ENCODE measurements around the gene UBASH3A.

The UBASH3A gene

GRCh38 chr21:42478504-42478903 is 74.8 kb downstream of the UBASH3A start:
- Histone ChIP-seq H3K27ac (ENCODE audit: low read depth, low read length) (no peak overlapping the region), H3K27me3 (ENCODE audit: control insufficient read depth in 1 of 2, insufficient read depth in 2 of 2, low read length in 2 of 2) (no peaks in the 10 kb centered on the region), H3K4me3 (ENCODE audit: low read depth in 1 of 2, low read length in 2 of 2) (no peak overlapping the region), H3K4me1 (ENCODE audit: insufficient read depth, low read length) (no peaks in the 10 kb centered on the region), H3K36me3 (ENCODE audit: insufficient read depth, low read length) (no peaks in the 10 kb centered on the region), H3K9me3 (ENCODE audit: low read length) (no peaks in the 10 kb centered on the region), H3K9ac (ENCODE audit: low read length) (no peak overlapping the region)

DNA sequence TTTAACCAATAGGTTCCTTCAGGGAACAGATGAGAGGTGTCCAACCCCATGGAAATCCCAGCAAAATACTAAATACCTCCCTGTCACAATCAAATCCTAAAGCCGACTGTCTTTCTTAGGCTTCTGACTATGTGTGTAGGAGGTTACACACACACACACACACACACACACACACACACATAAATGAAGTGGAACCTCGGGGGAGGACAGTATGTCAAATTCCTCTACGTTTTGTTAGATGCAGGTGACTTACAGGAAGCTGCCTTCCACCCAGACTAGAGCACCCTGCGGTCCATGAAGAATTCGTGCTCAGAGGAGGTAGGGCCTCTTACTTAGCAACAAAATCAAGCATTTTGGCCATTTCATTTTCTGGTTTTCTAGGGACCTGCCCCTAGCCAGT is 75.9 kb downstream of the UBASH3A start:
- H3K27me3 ChIP-seq (ENCODE audit: control insufficient read depth in 1 of 2, insufficient read depth in 2 of 2, low read length in 2 of 2) = no peaks in the 10 kb centered on the region
- no peak overlapping the region for H3K4me3 ChIP-seq (ENCODE audit: low read depth in 1 of 2, low read length in 2 of 2)
- no peaks in the 10 kb centered on the region for H3K9me3 ChIP-seq (ENCODE audit: low read length)
- H3K9ac ChIP-seq (ENCODE audit: low read length) = no peak overlapping the region
- H3K27ac ChIP-seq (ENCODE audit: low read depth, low read length) = no peak overlapping the region
- no peaks in the 10 kb centered on the region for H3K36me3 ChIP-seq (ENCODE audit: insufficient read depth, low read length)
- H3K4me1 ChIP-seq (ENCODE audit: insufficient read depth, low read length) = no peaks in the 10 kb centered on the region

DNA sequence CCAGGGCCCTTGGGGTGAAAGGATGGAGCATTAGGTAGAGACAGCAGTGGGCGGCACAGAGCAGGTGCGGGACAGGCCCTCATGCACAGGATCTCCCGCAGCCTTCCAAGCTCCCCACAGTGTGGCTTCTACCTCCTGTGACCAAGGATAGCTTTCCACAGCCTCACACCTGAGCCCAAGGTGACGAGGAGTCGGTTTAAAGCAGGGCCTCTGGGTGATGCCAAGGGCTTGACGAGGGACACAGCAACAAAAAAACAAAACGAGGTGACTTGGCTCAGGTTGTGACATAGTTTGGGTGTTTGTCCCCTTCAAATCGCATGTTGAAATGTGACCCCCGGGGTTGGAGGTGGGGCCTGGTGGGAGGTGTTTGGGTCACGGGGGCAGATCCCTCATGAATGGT is 77.0 kb downstream of the UBASH3A start:
- H3K4me1 ChIP-seq (ENCODE audit: insufficient read depth, low read length) = no peaks in the 10 kb centered on the region
- no peaks in the 10 kb centered on the region for H3K9me3 ChIP-seq (ENCODE audit: low read length)
- no peak overlapping the region for H3K9ac ChIP-seq (ENCODE audit: low read length)
- no peak overlapping the region for H3K27ac ChIP-seq (ENCODE audit: low read depth, low read length)
- no peak overlapping the region for H3K4me3 ChIP-seq (ENCODE audit: low read depth in 1 of 2, low read length in 2 of 2)
- H3K36me3 ChIP-seq (ENCODE audit: insufficient read depth, low read length) = no peaks in the 10 kb centered on the region
- no peaks in the 10 kb centered on the region for H3K27me3 ChIP-seq (ENCODE audit: control insufficient read depth in 1 of 2, insufficient read depth in 2 of 2, low read length in 2 of 2)

DNA sequence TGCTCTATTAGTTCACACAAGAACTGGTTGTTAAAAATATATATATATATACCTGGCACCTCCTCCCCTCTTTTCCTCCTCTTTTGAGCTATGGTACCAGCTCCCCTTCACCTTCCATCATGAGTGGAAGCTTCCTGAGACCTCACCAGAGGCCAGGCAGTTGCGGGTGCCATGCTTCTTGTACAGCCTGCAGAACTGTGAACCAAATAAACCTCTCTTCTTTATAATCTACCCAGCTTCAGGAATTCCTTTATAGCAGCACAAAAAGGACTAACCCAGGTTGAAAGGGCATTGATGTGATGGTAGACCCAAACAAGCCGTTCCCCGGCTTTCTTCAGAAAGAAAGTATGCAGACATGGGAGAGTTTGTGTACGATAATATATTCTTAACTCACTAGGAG is 77.5 kb downstream of the UBASH3A start:
- H3K27me3 ChIP-seq (ENCODE audit: control insufficient read depth in 1 of 2, insufficient read depth in 2 of 2, low read length in 2 of 2) = no peaks in the 10 kb centered on the region
- no peak overlapping the region for H3K27ac ChIP-seq (ENCODE audit: low read depth, low read length)
- H3K4me3 ChIP-seq (ENCODE audit: low read depth in 1 of 2, low read length in 2 of 2) = no peak overlapping the region
- H3K9me3 ChIP-seq (ENCODE audit: low read length) = no peaks in the 10 kb centered on the region
- no peaks in the 10 kb centered on the region for H3K4me1 ChIP-seq (ENCODE audit: insufficient read depth, low read length)
- no peaks in the 10 kb centered on the region for H3K36me3 ChIP-seq (ENCODE audit: insufficient read depth, low read length)
- H3K9ac ChIP-seq (ENCODE audit: low read length) = no peak overlapping the region

- Histone ChIP-seq H3K27me3 (ENCODE audit: control insufficient read depth in 1 of 2, insufficient read depth in 2 of 2, low read length in 2 of 2) (no peaks in the 10 kb centered on the region), H3K36me3 (ENCODE audit: insufficient read depth, low read length) (no peaks in the 10 kb centered on the region), H3K4me3 (ENCODE audit: low read depth in 1 of 2, low read length in 2 of 2) (no peak overlapping the region), H3K27ac (ENCODE audit: low read depth, low read length) (no peak overlapping the region), H3K9me3 (ENCODE audit: low read length) (no peaks in the 10 kb centered on the region), H3K9ac (ENCODE audit: low read length) (no peak overlapping the region), H3K4me1 (ENCODE audit: insufficient read depth, low read length) (no peaks in the 10 kb centered on the region)
These were observed 81.3 kb downstream of the UBASH3A start for GRCh38 chr21:42484966-42485365.

GRCh38 chr21:42486072-42486471 is 82.4 kb downstream of the UBASH3A start:
- no peak overlapping the region for H3K4me3 ChIP-seq (ENCODE audit: low read depth in 1 of 2, low read length in 2 of 2)
- no peaks in the 10 kb centered on the region for H3K4me1 ChIP-seq (ENCODE audit: insufficient read depth, low read length)
- H3K36me3 ChIP-seq (ENCODE audit: insufficient read depth, low read length) = no peaks in the 10 kb centered on the region
- H3K27ac ChIP-seq (ENCODE audit: low read depth, low read length) = no peak overlapping the region
- no peak overlapping the region for H3K9ac ChIP-seq (ENCODE audit: low read length)
- H3K9me3 ChIP-seq (ENCODE audit: low read length) = no peaks in the 10 kb centered on the region
- no peaks in the 10 kb centered on the region for H3K27me3 ChIP-seq (ENCODE audit: control insufficient read depth in 1 of 2, insufficient read depth in 2 of 2, low read length in 2 of 2)

GRCh38 chr21:42486531-42486930 is 82.8 kb downstream of the UBASH3A start:
- H3K27ac ChIP-seq (ENCODE audit: low read depth, low read length) = no peak overlapping the region
- H3K4me3 ChIP-seq (ENCODE audit: low read depth in 1 of 2, low read length in 2 of 2) = no peak overlapping the region
- H3K4me1 ChIP-seq (ENCODE audit: insufficient read depth, low read length) = no peaks in the 10 kb centered on the region
- H3K9me3 ChIP-seq (ENCODE audit: low read length) = no peaks in the 10 kb centered on the region
- H3K27me3 ChIP-seq (ENCODE audit: control insufficient read depth in 1 of 2, insufficient read depth in 2 of 2, low read length in 2 of 2) = no peaks in the 10 kb centered on the region
- H3K36me3 ChIP-seq (ENCODE audit: insufficient read depth, low read length) = no peaks in the 10 kb centered on the region
- H3K9ac ChIP-seq (ENCODE audit: low read length) = no peak overlapping the region

GRCh38 chr21:42489006-42489563 is 85.4 kb downstream of the UBASH3A start:
- H3K27ac ChIP-seq (ENCODE audit: low read depth, low read length) = no peak overlapping the region
- H3K27me3 ChIP-seq (ENCODE audit: control insufficient read depth in 1 of 2, insufficient read depth in 2 of 2, low read length in 2 of 2) = no peaks in the 10 kb centered on the region
- H3K4me3 ChIP-seq (ENCODE audit: low read depth in 1 of 2, low read length in 2 of 2) = no peak overlapping the region
- H3K36me3 ChIP-seq (ENCODE audit: insufficient read depth, low read length) = no peaks in the 10 kb centered on the region
- H3K9ac ChIP-seq (ENCODE audit: low read length) = no peak overlapping the region
- no peaks in the 10 kb centered on the region for H3K4me1 ChIP-seq (ENCODE audit: insufficient read depth, low read length)
- no peaks in the 10 kb centered on the region for H3K9me3 ChIP-seq (ENCODE audit: low read length)

DNA sequence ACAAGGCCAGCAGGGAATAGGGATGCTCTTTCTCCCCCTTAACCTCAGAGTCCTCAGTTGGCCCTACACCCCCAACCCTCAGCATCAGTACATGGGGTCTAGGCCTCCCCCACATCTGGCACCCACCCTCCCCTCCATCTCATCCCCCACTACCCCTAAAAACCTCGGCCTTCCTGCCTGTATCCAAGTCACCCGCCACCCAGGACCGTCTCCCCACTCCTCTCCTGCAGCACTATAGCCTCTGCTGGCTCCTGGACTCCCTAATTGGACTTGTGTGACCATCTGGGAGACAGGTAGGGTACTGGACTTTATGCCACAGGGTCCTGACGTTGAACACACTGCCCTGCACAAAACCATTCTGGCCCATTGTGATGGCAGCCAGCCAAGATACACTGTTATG is 86.3 kb downstream of the UBASH3A start:
- Histone ChIP-seq H3K4me3 (ENCODE audit: low read depth in 1 of 2, low read length in 2 of 2) (no peak overlapping the region), H3K27ac (ENCODE audit: low read depth, low read length) (no peak overlapping the region), H3K4me1 (ENCODE audit: insufficient read depth, low read length) (no peaks in the 10 kb centered on the region), H3K9me3 (ENCODE audit: low read length) (no peaks in the 10 kb centered on the region), H3K9ac (ENCODE audit: low read length) (no peak overlapping the region), H3K27me3 (ENCODE audit: control insufficient read depth in 1 of 2, insufficient read depth in 2 of 2, low read length in 2 of 2) (no peaks in the 10 kb centered on the region), H3K36me3 (ENCODE audit: insufficient read depth, low read length) (no peaks in the 10 kb centered on the region)

DNA sequence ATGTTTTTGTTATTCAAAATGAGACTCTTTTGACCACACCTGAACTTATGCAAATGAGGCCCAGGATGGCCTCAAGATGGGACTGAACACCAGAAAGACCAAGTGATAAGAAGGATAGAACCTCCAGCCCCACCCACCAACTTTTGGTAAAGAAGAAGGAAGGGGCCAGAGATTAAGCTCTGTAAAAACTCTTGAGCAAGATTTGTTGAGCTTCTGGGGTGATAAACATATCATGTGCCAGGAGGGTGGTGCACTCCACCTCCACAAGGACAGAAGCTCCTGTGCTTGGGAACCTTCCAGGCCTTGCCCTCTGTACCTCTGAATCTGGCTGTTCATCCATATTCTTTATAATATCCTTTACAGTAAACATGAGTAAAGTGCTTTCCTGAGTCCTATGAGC is 87.0 kb downstream of the UBASH3A start:
- no peaks in the 10 kb centered on the region for H3K27me3 ChIP-seq (ENCODE audit: control insufficient read depth in 1 of 2, insufficient read depth in 2 of 2, low read length in 2 of 2)
- no peak overlapping the region for H3K4me3 ChIP-seq (ENCODE audit: low read depth in 1 of 2, low read length in 2 of 2)
- no peaks in the 10 kb centered on the region for H3K9me3 ChIP-seq (ENCODE audit: low read length)
- no peak overlapping the region for H3K27ac ChIP-seq (ENCODE audit: low read depth, low read length)
- no peaks in the 10 kb centered on the region for H3K36me3 ChIP-seq (ENCODE audit: insufficient read depth, low read length)
- no peak overlapping the region for H3K9ac ChIP-seq (ENCODE audit: low read length)
- H3K4me1 ChIP-seq (ENCODE audit: insufficient read depth, low read length) = peaks cover 5% of the 10 kb centered on the region

DNA sequence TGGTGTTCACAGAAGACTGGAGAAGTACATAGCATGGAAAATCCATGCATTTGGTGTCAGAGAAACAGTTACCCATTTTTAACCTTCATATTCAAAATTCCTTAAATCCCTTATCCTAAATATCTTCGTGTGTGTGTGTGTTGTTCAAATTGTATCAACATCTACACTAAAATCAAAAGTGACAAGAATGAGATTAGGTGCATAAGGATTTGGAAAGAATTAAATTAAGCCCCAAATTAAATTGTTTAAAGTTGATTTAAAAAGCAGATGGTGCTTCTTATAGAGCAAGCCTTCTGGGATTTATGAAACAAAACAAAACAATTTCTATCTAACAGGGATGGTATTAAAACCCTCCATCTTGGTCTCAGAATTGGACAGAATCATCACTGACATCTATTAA is 87.6 kb downstream of the UBASH3A start:
- no peak overlapping the region for H3K9ac ChIP-seq (ENCODE audit: low read length)
- no peaks in the 10 kb centered on the region for H3K27me3 ChIP-seq (ENCODE audit: control insufficient read depth in 1 of 2, insufficient read depth in 2 of 2, low read length in 2 of 2)
- H3K36me3 ChIP-seq (ENCODE audit: insufficient read depth, low read length) = no peaks in the 10 kb centered on the region
- peaks cover 5% of the 10 kb centered on the region for H3K4me1 ChIP-seq (ENCODE audit: insufficient read depth, low read length)
- H3K27ac ChIP-seq (ENCODE audit: low read depth, low read length) = no peak overlapping the region
- no peaks in the 10 kb centered on the region for H3K9me3 ChIP-seq (ENCODE audit: low read length)
- no peak overlapping the region for H3K4me3 ChIP-seq (ENCODE audit: low read depth in 1 of 2, low read length in 2 of 2)

DNA sequence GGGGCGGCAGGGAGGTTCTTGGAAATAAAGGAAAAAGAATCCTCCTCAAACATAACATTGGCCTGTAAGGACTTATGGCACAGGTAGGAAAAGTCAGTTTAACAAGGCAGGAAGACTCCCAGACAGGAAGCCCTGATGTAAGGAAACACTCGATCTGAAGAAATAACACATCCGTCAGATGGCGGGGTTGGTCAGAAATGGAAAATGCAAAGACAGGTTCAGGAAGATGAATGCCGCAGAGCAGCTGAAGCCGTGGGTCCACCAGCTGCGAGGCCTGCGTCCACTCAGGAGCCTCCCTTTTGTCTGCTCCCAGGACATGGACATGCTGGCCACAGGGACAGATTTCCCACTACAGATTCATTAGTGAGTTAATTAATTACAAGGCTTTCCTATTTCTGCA is 88.5 kb downstream of the UBASH3A start:
- H3K4me3 ChIP-seq (ENCODE audit: low read depth in 1 of 2, low read length in 2 of 2) = no peak overlapping the region
- no peak overlapping the region for H3K27ac ChIP-seq (ENCODE audit: low read depth, low read length)
- H3K4me1 ChIP-seq (ENCODE audit: insufficient read depth, low read length) = peaks cover 11% of the 10 kb centered on the region
- no peaks in the 10 kb centered on the region for H3K36me3 ChIP-seq (ENCODE audit: insufficient read depth, low read length)
- H3K27me3 ChIP-seq (ENCODE audit: control insufficient read depth in 1 of 2, insufficient read depth in 2 of 2, low read length in 2 of 2) = no peaks in the 10 kb centered on the region
- H3K9ac ChIP-seq (ENCODE audit: low read length) = no peak overlapping the region
- no peaks in the 10 kb centered on the region for H3K9me3 ChIP-seq (ENCODE audit: low read length)

All from muscle layer of colon (tissue), 2 donors.